ENCODE measurements around the gene TIMM8A.
A peak's percentile ranks its signal among the peaks of the same experiment; 100 is the strongest.
"Not testable (repeated sequence)": the region's sequence is repeated elsewhere in the genome, so short reads cannot be mapped to it uniquely, and the experiment has no call there.

TIMM8A gene

DNA sequence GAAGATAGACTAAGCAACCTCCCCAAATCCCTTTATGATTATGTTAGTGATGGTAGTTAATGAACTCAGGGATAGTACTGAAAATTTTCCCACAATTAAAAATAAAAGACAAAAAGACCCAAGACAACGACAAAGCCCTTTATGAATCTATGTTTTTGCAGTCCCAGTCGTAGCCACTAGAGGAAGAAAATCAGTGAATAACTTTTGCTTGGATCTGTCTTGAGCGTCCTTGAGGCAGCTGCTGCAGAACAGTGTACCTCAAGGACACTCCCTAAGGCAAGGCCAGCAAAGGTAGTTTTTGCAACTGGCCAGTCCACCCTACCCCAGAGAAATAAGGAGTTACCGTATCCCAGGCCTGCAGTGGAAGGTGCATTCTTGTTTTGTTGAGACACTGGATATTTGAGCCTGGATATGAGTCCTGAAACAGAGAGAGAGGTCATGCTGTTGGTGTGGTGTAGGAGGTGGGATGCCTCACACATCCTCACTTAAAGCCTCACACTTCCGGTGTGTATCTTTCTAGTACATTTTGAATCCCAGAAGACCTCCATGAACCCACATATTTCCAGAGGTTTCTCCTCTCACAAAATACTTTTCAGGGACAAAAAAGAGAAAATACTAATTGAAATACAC is 8.7 kb upstream of the TIMM8A start:
- DNase-seq = peak; percentile 1

GRCh38 chrX:101349193-101349562 is 636 bp upstream of the TIMM8A start:
- no peak for DNase-seq

GRCh38 chrX:101347859-101348451 is 587 bp downstream of the TIMM8A start:
- DNase-seq = no peak

- no peak for DNase-seq
Measured at GRCh38 chrX:101337776-101338271, 10.7 kb downstream of the TIMM8A start.

- DNase-seq = not testable (repeated sequence)
Measured at GRCh38 chrX:101334310-101334709, 14.2 kb downstream of the TIMM8A start.

DNA sequence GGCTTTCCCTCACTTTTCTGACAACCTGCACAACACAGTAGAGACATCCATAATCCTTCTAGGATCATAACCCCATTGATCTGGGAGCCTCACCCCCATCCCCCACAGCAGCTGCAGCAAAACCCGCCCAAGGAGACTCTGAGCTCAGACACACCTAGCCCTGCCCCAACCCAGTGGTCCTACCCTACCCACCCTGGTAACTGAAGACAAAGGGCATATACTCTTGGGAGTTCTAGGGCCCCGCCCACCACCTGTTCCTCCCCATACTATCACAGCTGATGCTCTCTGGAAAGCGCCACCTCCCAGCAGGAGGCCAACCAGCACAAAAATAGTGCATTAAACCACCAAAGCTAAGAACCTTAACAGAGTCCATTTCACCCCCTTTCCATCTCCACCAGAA is 21.9 kb downstream of the TIMM8A start:
- DNase-seq = peak; percentile 84

DNA sequence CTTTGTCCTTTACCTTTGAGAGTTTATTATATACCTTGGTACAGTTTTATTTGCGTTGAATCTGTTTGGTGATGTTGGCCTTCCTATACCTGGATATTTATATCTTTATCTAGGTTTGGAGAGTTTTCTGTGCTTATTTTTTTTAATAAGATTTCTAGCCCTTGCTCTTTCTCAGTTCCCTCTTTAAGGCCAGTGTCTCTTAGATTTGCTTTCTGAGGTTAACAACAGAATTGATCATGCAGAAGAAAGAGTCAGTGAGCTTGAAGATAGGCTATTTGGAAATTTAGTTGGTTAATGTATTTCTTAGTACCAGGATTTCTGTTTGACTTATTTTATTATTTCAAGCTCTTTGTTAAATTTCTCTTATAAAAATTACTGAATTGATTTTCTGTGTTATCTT is 44.8 kb downstream of the TIMM8A start:
- DNase-seq = no peak

Measured in NCI-H2171 treated with DMSO at 0.1 percent for 48 hours (cell line).